GM19043 (cell line): ENCODE measurements around the gene ATXN2.
"Not testable (repeated sequence)": the region's sequence is repeated elsewhere in the genome, so short reads cannot be mapped to it uniquely, and the experiment has no call there.

Source experiments
- ATAC-seq: cut with Tn5 transposase; IDR thresholded peaks from one replicate; pipeline ENCODE4 v1.9.1; 2021; ENCODE audit warnings: low read depth; ENCODE audit not compliant: unreplicated experiment

The ATXN2 gene

GRCh38 chr12:111407377-111408115 is 191.6 kb downstream of the ATXN2 start:
- ATAC-seq: no peak

- ATAC-seq: no peak
These were observed 192.4 kb downstream of the ATXN2 start for GRCh38 chr12:111406474-111407376.

- peak; percentile 5 for ATAC-seq
These were observed 193.1 kb downstream of the ATXN2 start, which contains the start of gene SH2B3 for GRCh38 chr12:111405859-111406473. Gene SH2B3 (plus strand): TSS chr12:111405923. CDS start chr12:111418146, 12,223 bp downstream.

DNA sequence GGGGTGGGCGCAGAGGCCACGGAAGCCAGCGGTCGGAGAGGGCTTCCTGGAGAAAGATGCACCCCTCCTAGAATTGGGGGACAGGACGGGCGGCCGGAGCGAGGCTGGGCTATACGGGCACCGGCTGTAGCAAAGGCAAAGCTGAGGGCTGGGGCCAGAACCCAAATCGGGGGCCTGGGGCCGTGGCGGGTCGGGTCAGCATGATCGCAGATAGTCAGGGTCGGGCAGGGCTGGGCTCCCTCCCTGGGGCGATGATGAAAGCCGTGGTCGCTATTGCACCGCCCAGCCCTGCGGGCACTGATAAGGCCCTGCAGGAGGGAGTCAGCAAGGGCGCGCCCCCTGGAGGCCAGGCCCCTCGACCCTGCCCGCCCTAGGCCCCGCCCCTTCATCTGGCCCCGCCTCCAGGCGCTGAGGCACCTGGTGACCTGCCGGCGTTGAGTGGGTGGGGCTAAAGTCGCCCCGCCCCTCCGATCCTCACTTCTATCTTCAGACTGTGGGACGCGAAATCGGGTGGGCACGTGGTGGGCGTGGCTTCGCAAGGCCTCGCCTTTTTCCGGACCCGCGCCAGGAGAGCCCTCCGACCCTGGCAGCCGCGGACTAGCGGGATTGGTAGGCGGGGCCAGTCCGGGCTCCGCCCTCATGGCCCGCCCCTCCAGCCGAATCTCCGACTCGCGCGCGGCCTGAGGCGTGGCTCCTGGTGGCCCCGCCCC is 193.8 kb downstream of the ATXN2 start:
- peak; percentile 50 for ATAC-seq

DNA sequence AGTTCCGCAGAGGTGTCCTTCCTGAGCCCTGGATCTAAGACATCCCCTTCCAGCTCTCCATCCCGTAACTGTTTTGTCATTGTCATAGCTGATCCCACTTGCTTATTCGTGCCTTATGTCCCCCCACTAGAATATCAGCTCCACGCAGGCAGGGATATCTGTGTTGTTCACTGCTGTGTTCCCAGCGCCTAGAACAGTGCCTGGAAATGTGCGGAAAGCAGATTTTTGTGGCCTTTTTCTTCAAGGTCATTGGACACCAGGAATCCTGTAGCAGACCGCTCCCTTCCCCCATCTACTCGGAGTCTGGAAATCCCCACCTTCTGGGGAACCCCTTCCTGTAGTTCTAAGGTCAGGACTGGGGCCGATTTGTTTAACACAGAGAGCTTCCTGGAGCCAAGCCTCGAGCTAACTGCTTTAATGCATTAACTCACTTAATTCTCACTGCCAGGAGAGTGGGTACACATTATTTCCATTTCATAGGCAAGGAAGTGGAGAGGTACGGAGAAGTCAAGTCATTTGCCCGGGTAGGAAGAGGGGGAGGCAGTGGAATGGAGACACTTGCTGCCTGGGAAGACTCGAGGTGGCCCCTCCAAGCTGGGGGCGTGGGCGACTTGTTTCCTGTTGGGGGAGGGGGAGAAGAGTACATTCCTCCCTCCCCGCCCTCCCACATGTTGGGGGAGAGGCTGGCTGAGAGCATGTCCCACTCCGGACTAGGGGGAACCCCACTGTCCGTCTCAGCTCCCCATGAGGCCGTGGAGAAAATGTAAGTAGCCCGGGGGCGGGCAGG is 194.6 kb downstream of the ATXN2 start:
- ATAC-seq: no peak

- ATAC-seq: not testable (repeated sequence)
These were observed 196.7 kb downstream of the ATXN2 start for GRCh38 chr12:111402490-111402824.
